A172 (cell line): ENCODE measurements around the gene ARL13B. TPM values are rescaled to one million over a fixed set of nuclear protein-coding genes. Genes with fewer than 3 reads are reported as not detected.
"Not testable (repeated sequence)": the region's sequence is repeated elsewhere in the genome, so short reads cannot be mapped to it uniquely, and the experiment has no call there.

Experiments used
- DNase-seq: peaks from one replicate; pipeline ENCODE4 v3.0.0-alpha.2; 2015; ENCODE audit warnings: low spot score
- total RNA-seq: library from RNA; depleted of rRNA; stranded (reverse); fragments of >200 nt; shearing (Covaris generic); gene quantifications from 2 replicates; pipeline ENCODE4 v1.2.3, GENCODE V29; 2014

ARL13B gene
- total RNA-seq, 1 experiment from 2014 or later: 21.3 TPM

DNA sequence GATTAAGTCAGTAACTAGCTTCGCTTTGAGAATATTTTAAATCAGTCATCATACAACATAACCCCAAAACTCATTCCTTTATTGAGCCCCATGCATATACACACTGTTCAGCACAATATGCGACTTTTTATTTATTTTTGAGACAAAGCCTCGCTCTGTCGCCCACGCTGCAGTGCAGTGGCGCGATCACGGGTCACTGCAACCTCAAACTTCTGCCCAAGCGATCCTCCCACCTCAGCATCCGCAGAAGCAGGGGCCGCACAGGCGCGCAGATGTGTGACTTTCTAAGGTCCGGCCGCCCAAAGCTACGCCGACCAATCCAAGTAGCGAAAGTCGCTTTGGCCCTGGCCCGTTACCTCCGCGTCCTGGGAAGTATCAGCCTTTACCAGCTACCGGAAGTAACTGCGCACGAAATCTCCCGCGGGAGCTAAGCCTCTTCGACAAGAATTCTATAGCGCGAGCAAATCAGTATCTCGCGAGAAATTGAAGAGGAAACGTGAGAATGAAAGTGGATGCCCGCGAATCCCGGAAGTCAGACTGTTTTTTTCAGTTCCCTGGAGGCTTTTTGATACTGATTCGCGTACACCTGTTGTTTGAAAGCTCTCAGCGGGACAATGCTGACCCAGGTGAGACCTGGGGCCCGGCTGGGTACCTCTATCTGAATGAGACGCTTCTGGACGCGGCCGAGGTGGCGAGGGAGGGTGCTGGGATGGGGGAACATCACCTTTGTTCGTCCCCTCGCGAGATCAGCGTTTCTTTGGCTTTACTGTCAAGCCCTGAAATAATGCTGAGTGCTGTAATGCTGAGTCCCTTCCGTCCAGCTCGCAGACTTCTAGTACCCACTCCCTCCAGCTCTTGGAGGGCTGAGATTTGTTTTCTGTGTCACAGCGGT, 82.8 kb downstream of the ARL13B start, which contains the start of the genes DHFR2 and NSUN3:
DHFR2 (minus strand) TSS at position 404 of the 892 bp plus-strand sequence. CDS start 1,405 bp downstream, outside the sequence.
NSUN3 (plus strand) TSS at position 549 of the 892 bp plus-strand sequence; CDS start at position 615, 66 bp downstream.
- DNase-seq: peak; percentile 98

DNA sequence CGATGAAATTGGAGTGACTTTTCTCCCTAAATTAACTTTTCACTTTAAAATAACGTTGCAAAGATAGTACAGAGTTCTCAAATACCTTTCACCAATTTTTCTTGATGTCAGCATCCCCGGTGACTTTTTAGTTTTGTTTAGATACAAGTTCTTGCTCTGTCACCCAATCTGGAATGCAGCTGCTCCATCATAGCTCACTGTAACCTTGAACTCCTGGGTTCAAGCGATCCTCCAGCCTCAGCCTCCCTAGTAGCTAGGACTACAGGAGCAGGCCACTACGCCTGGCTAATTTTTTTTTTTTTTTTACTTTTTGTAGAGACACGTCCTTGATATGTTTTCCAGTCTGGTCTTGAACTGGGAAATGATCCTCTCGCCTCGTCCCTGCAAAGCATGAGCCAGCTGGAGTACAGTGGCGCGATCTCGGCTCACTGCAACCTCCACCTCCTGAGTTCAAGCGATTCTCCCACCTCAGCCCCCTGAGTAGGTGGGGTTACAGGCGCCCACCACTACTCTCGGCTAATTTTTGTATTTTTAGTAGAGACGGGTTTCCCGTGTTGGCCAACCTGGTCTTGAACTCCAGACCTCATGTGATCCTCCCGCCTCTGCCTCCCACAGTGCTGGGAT, 83.7 kb downstream of the ARL13B start:
- peak; percentile 11 for DNase-seq

DNA sequence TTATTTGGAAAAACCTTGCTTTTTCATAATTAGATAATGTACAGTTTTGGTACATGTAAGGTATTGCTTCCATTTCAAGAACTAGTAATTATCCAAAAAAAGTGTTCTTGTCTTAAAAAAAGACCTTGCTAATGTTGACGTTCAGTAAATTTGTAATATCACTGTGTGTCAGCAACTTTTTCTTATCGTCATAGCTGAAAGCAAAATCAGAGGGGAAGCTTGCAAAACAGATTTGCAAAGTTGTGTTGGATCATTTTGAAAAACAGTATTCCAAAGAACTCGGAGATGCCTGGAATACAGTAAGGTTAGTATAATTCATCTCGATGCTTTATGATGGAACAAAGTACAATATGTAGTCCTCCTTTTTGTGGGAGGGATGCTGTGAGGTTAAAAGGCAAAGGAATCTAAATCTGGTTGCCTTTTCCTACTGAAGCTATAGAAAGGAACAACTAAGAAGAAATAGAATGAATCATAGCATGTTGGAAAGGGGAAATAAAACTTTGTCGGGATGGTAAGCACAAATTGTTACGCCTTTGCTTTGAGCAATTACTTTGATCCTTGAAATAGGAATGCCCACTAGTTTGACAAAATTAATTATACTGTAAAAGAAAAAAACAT, 84.4 kb downstream of the ARL13B start:
- no peak for DNase-seq

DNA sequence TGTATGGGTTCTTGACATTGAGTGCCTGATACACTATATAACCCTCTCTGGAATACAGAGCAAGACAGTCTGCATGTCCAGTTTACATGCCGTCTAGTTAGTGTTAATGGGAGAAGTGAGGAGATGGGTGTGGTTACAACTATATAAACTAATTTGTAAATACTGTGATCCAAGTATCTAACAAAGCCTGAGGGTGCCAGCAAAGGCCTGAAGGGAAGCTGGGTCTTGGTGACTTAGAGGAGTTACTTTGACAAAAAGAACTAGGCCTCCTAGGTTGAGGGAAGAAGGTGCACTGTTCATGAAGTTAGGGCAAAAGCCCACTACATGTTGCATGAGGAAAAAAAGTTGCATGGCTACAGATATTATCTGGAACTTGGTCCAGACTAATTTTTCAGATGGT, 85.2 kb downstream of the ARL13B start:
- DNase-seq: no peak

DNA sequence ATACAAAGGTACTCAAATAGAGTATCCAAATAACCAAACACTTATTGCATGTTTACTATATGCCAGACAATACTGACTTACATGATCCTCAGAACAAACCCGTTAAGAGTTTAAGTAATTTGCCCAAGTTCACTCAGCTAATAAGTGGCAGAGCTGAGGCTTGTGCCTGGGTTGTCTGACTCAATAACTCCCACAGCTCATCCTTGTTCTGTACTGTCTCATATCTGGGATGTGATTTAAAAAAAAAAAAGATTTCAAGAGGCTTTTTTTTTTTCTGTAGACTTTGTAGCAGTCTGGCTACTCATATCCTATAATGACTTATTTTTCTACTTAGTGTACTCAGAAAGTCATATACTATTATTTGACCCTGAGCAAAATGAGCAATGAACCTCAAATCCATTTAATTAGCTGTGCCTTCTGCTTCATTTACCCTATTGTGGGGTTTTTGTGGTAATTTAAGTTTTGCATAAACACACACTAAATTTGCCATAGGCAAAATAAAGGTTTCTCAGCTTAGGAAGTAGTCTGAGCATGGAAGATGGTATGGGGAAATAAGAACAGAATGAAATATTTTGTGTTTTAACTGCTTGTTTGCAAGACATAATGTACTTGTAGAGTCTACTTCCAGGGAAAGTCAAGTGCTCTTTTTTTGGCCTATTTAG, 86.0 kb downstream of the ARL13B start:
- no peak for DNase-seq

DNA sequence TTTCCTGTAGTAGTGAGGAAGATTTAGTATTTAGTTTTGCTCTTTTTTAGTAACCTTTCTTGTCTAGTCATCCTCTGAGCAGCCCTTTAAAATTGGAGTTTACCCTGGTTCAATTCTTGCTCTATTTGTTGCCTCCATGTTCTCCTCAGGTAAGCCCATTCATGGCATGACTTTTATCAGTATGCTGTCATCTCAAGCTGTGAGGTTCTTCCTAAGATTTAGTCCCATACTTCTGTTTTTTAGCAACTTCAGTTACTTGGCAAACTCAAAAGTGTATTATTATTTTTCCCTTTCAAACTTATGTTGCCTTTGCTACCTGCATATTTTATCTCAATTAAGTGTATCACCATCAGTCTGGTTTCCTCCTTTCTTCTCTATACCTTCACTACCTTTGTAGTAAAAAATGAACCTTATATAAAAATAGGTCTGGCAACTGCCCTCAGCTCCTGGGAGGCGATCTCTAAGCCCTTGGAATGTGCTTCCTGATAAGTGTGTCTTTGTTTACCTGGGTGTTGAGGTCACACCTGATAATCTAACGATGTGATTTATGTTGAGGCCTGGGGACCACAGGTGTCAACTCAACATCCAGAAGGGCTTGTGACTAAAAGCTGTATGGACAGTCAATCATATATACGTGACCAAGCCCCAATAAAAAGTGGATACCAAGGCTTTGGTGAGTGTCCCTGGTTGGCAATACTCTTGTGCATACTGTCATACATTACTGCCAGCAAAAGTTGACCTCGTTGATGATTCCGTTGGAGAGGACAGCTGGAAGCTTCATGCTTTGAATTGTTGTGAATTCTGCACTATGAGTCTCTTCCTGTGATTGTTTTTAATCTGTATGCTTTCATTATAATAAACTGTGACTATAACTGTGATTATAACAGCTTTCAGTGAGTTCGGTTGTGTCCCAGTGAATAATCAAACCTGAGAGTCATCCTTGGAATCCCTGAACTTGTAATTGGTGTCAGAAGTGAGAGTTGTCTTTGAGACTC, 86.8 kb downstream of the ARL13B start:
- no peak for DNase-seq

DNA sequence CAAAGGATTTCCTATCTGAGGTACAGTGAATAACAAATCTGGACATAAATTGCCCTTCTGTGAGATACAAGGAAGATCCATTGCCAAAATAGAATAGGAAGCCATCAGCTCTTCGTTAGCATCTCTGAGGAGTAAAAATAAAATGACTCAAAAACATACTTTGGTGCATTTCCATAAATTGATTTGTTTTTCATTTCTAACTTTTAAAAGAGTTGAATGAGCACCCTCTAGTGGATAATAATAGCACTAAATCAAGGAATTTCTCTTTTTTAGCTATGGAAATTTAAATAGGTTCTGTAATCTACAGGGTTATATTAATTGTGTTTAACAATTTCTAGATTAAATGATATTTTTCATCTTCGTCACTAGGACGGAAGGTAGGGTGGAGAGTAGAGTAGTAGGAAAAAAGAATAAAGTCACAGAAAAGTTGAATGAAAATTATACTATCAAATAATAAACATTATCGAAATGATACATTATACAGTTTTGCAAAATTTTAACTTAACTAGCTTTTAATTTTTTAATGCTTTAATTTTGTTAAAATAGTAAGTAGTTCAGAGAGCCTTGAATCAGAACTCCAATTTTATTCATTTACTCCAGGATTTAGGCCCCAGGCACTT, 89.3 kb downstream of the ARL13B start:
- peak; percentile 27 for DNase-seq

DNA sequence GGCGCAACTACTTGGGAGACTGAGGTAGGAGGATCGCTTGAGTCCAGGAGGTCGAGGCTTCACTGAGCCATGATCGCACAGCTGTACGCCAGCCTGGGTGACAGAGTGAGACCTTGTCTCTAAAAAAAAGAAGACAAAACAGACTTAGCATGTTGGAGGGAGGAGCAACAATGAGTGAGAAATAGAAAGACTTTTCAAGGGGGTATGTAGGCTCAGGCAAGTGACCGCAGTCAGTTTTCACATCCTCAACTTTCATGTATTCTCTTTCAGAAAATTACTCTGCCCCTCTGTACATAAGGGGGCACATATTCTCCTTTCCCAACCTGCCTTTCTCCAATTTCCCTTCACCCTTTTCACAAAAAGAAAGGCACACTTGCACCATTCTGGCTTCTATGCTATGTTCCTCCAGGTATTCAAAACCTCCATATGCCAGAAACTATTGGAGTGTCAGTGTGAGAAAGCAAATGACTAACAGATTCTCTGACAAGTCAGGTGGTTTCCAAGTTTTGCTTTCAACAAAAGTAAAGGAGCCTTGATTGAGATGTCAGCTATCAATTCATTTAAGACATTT, 90.5 kb downstream of the ARL13B start:
- no peak for DNase-seq

DNA sequence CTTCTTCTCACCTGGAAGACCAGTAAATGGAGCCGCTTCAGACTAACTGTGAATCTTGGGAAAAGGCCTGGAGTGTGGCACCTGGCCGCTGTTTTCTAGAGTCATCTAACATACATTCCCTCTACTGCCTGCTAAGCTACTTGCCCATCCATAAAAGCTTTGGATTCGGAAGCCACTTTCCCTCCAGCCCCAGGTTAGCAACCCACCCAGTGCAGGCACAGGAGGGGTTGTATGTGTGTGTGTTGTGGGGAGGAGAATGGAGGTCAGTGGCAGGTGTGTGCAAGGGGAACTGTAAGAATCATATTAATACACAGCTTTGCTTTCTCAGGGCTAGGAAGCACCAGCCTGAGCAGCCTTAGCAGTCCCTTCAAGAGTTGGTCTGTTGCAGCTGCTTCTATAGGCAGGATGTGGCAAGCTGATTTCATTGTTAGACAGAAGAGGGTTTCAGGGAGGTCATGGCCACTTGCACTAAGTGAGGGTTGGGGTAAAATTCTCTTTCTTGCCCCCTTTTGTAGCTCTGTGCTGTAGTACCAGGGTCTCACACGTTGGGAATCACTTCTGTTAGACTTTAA, 91.8 kb downstream of the ARL13B start:
- DNase-seq: no peak

DNA sequence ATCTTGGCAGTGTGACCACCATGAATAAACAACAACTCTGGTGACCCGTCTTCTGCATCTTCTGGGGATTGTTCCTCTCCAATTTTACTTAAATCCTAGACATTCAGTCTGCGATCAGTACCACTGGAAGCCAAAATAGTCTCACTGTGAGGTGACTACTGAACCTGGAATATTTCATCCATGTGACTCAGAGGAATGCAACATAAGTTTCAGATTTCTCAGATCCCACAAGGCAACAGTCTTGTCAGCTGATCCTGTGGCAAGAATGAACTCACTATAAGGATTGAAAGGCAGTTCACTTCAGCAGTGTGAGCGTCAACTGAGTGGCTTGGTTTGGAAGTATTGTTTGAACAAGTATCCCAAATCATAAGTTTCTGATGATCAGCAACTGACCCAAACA, 96.1 kb downstream of the ARL13B start:
- peak; percentile 6 for DNase-seq

DNA sequence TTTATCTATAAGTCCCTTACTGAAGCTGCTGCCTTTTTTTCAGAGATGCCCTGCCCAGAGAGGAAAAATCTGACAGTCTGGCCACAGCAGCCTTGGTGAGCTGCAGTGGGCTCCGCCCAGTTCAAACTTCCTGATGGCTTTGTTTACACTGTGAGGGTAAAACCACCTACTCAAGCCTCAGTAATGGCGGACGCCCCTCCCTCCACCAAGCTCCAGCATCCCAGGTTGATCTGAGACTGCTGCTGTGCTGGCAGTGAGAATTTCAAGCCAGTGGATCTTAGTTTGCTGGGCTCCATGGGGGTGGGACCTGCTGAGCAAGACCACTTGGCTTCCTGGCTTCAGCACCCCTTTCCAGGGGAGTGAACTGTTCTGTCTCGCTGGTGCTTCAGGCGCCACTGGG, 100.6 kb downstream of the ARL13B start:
- DNase-seq: not testable (repeated sequence)

DNA sequence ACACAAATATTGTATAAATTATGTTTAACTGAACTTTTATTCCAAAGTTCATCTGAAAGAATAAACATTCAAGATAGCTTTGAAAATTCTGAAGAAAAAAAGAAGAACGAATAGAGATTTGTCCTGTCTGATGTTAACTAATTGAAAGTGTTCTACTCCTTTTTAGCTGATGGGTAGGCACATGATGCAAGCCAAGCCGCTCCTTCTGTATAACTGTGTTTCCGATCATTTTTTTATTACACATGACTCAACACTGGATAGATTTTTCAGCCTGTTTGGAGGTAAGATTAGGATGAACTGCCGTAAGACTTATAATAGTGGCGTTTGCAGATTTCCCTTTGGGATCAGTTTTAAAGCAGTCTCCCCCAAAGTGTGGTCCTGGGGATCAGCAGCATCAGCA, 101.9 kb downstream of the ARL13B start:
- no peak for DNase-seq

DNA sequence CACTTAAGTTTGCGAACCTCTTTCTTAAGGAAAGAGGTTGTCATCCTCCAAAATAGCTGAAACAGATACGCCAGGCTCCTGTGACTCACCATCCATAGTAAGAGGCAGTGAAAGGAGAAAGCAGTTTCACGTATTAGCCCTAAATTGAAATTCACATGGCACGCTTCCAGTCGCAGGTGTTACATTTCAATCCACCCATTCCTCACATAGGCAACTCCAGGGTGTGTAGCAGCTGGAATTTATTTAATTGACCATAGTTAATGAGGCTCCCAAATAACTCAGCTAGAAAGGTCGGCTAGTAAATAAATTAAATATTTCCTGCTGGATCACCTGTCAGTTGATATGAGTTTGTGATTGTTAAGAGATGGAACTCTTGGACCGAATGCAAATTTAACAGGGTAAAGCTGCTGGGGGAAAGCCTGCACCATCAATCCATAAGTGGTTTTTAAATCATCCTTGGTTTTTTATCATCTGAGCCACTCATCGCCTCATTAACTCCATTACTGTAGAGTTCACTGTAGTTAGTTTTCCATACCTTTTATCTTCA, 102.5 kb downstream of the ARL13B start:
- no peak for DNase-seq

DNA sequence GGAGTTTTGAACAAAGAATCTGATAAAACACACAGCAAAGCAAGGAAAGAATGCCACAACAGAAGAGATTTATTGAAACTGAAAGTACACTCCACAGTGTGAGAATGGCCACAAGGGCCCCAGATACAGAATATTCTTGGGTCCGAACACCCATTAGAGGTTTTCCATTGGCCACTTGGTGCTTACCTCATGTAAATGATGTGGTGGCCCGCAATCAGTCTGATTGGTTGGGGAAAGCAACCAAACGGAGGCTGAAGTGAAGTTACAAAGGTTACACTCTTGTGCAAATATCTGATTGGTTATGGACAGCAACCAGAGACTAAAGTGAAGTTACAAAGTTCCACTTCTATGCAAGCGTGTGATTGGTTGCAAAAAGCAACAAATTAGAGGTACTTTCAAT, 103.3 kb downstream of the ARL13B start:
- DNase-seq: peak; percentile 26

DNA sequence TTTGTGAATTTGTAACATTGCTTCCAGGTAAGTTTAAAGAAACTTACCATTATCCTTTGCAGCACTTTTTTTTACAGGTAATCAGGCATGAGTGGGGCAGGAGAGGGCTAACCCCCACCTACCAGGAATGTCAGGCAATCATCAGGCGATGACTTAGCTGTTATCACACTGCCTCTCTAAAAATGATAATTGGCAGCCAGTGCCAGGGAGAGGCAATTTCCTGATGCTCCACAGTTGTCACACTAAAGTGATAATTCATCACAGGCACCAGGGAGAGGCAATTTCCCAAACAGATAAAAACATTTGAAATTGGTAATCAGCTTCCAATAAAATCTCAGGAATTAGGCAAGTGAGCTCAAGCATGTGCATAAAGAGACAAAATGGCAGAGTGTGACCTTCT, 109.2 kb downstream of the ARL13B start:
- DNase-seq: no peak

DNA sequence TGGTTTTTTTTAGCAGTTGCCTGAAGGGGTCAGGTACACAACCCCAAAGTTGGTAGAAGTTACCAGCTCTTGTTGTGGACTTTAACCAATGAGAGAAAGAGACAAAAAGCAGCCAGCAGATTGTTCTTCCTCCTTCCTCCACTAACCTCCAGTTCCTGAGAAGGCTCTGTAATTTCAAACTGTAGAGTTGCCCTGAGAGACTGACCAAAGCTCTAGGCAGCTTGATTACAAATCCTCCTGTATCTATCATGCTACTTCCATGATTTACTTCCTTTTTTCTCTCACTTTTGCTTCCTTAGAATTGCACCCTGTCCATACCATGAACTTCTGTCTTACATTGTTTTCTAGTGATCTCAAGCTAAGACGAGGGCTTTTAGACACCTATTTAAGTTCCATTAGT, 112.1 kb downstream of the ARL13B start:
- no peak for DNase-seq

DNA sequence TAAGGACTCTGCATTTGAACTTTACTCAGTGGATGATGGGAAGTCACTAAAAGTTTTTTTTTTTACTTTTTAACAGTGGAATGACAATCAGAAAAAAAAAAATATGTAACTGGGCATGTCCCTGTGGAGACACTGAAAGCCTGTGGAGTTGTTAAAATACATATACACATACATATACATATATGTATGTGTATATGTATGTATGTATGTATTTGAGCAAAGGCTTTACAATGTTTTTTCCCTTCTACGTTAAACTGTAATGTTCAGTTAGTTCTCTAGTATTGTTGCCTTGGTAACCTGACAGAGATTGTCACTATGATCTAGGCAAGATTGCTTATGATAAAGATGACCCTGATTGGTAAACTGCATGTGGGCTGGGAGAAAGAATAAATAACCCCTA, 113.2 kb downstream of the ARL13B start:
- DNase-seq: no peak

DNA sequence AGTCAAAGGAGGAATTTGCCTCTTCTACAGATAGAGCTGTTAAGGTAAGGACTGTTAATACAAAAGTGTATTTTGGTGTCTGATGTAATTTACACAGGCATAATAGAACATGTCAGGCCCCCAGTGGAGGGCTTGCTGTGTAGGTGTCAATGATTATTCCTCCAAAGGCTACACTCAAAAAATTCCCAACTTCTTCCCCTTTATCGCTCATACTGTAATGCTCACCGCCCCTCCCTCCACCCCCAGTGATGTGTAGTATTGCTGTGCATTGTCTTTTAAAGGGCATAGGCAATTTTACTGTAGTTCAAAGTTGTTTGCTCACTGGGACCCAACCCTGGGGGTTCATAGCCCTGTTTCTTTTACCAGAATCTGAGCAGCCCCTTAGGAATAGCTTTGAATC, 115.2 kb downstream of the ARL13B start:
- DNase-seq: no peak

DNA sequence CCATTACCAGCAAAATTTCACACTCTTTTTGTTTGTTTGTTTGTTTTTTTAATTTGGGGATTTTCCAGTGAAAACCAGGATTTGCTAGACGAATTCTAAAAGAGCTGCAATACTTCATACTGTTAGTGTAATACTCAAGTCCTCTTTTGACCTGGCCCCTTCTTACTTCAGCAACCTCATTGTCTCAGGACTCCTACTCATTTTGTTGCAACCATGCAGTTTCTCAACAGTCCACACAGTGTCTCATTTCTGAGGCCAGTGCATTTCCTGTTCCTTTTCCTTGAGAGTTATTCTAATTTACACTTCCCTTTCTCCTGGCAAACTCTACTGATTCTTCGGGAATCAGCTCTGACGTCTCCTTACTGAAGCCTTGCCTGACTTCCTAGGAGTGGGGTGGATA, 118.5 kb downstream of the ARL13B start:
- DNase-seq: no peak
